HCT116 (cell line): Measurements from ENCODE around the gene NMUR1. TPM values are rescaled to one million over a fixed set of nuclear protein-coding genes. Genes with fewer than 3 reads are reported as not detected.

ENCODE experiments used
- ATAC-seq: fragments of 200-7000 bp; cut with Tn5 transposase; 2 replicates; pipeline ENCODE4 v1.9.1; 2020; ENCODE audit warnings: mild to moderate bottlenecking, moderate library complexity
- Bru-seq: library from RNA; stranded (reverse); fragments of 400-500 nt; gene quantifications from one replicate; lab custom pipeline; 2021; lab: Mats Ljungman, UMichigan
- BruChase-seq, 2 experiments: library from RNA; stranded (reverse); fragments of 400-500 nt; gene quantifications; one replicate each; lab custom pipeline; 2021; lab: Mats Ljungman, UMichigan
- BruUV-seq: library from RNA; stranded (reverse); fragments of 400-500 nt; replicated peaks from 2 replicates; lab custom pipeline; 2021; lab: Mats Ljungman, UMichigan
- CTCF ChIA-PET: fragments of 300-600 bp; sonication (Branson Sonifier 250); formaldehyde crosslinking; loops from one replicate; lab custom pipeline; 2021; ENCODE audit warnings: antibody characterized with exemption; lab: Charles Lee
- POLR2A ChIA-PET: fragments of 300-600, 350-600 bp; sonication (Branson Sonifier 250); formaldehyde crosslinking; loops from one replicate; lab custom pipeline; 2021; ENCODE audit warnings: antibody characterized with exemption; lab: Charles Lee
- RAD21 ChIA-PET, 2 experiments: fragments of 300-600 bp; sonication (Branson Sonifier 250); formaldehyde crosslinking; loops; one replicate each; lab custom pipeline; 2023; ENCODE audit warnings: low total read pairs in 2 of 2; ENCODE audit not compliant: uncharacterized antibody in 2 of 2, unreplicated experiment in 2 of 2, low non-redundant PET in 1 of 2; lab: Charles Lee
- DNase-seq: peaks from one replicate; pipeline ENCODE4 v3.0.0-alpha.2; 2010; ENCODE audit warnings: low read depth, low spot score
- H2AFZ ChIP-seq: fragments of 200-600 bp; shearing (Covaris generic), sonication (generic); 2 replicates; pipeline ENCODE4 v1.6.1; 2017; ENCODE audit warnings: low read depth, mixed run types, mixed read lengths, antibody characterized with exemption, low read length; ENCODE audit not compliant: poor library complexity, severe bottlenecking
- H3K27ac ChIP-seq: 2 replicates; pipeline ENCODE4 v1.5.1; 2012; ENCODE audit warnings: low read depth, low read length
- H3K27me3 ChIP-seq: fragments of 200-600 bp; sonication (generic); 2 replicates; pipeline ENCODE4 v1.6.1; 2016; ENCODE audit warnings: mixed run types, low read length, mixed read lengths; ENCODE audit not compliant: insufficient read depth
- H3K36me3 ChIP-seq, 2 experiments: fragments of 200-500 bp in 1 of 2; fragments of 200-600 bp in 1 of 2; sonication (Bioruptor generic) in 1 of 2; sonication (generic) in 1 of 2; 2 replicates each; pipeline versions ENCODE4 v1.5.1 to v1.6.1; 2014 to 2016; ENCODE audit warnings: low read length in 2 of 2, inconsistent platforms in 1 of 2, mixed read lengths in 1 of 2, mixed run types in 1 of 2; ENCODE audit not compliant: insufficient read depth in 2 of 2, control insufficient read depth in 1 of 2
- H3K4me1 ChIP-seq, 2 experiments: fragments of 200-600 bp in 1 of 2; sonication (generic) in 1 of 2; 2 replicates each; pipeline versions ENCODE4 v1.5.1 to v1.6.1; 2012 to 2017; ENCODE audit warnings: low read length in 2 of 2, inconsistent platforms in 1 of 2, mild to moderate bottlenecking in 1 of 2, mixed read lengths in 1 of 2, mixed run types in 1 of 2, moderate library complexity in 1 of 2; ENCODE audit not compliant: insufficient read depth in 2 of 2, control insufficient read depth in 1 of 2
- H3K4me2 ChIP-seq: fragments of 200-600 bp; sonication (generic); 2 replicates; pipeline ENCODE4 v1.6.1; 2017; ENCODE audit warnings: mixed run types, low read length, mixed read lengths
- H3K4me3 ChIP-seq, 2 experiments: fragments of 200-600 bp in 1 of 2; sonication (generic) in 1 of 2; replicated peaks in 1 of 2; 2 replicates each; pipeline ENCODE4 v1.5.1; 2011 to 2016; ENCODE audit warnings: low read length in 2 of 2, control low read depth in 1 of 2, low read depth in 1 of 2, mild to moderate bottlenecking in 1 of 2, mixed read lengths in 1 of 2, mixed run types in 1 of 2
- H3K79me2 ChIP-seq: fragments of 200-600 bp; sonication (generic); 2 replicates; pipeline ENCODE4 v1.6.1; 2017; ENCODE audit warnings: mild to moderate bottlenecking, mixed run types, low read length, moderate library complexity, mixed read lengths; ENCODE audit not compliant: insufficient read depth
- H3K9ac ChIP-seq: fragments of 200-600 bp; sonication (generic); 2 replicates; pipeline ENCODE4 v1.6.1; 2016; ENCODE audit warnings: low read length, mixed read lengths
- H3K9me2 ChIP-seq: fragments of 200-600 bp; sonication (generic), shearing (Covaris generic); 2 replicates; pipeline ENCODE4 v1.6.1; 2017; ENCODE audit warnings: mixed run types, mild to moderate bottlenecking, moderate library complexity; ENCODE audit not compliant: insufficient read depth
- H3K9me3 ChIP-seq, 2 experiments: fragments of 200-500 bp in 1 of 2; fragments of 200-600 bp in 1 of 2; sonication (Bioruptor generic) in 1 of 2; sonication (generic) in 1 of 2; 2 replicates each; pipeline ENCODE4 v1.6.1; 2014 to 2017; ENCODE audit warnings: low read length in 2 of 2, mixed read lengths in 2 of 2, inconsistent platforms in 1 of 2, low read depth in 1 of 2, mild to moderate bottlenecking in 1 of 2, mixed run types in 1 of 2, moderate library complexity in 1 of 2; ENCODE audit not compliant: control insufficient read depth in 1 of 2, insufficient read depth in 1 of 2
- H4K20me1 ChIP-seq: fragments of 200-600 bp; sonication (generic), shearing (Covaris generic); 2 replicates; pipeline ENCODE4 v1.6.1; 2017; ENCODE audit warnings: mixed run types, mild to moderate bottlenecking, moderate library complexity; ENCODE audit not compliant: insufficient read depth
- POLR2A ChIP-seq: IDR thresholded peaks from 2 replicates; pipeline ENCODE4 v1.7.0; 2011; ENCODE audit warnings: borderline replicate concordance; ENCODE audit not compliant: insufficient read depth, insufficient read length; ENCODE audit errors: extremely low read depth
- SIN3A ChIP-seq: IDR thresholded peaks from 2 replicates; pipeline ENCODE4 v1.6.1; 2012; ENCODE audit warnings: low read depth
- SRF ChIP-seq: IDR thresholded peaks from 2 replicates; pipeline ENCODE4 v1.6.1; 2012; ENCODE audit warnings: low read depth
- TCF7L2 ChIP-seq: IDR thresholded peaks from 2 replicates; pipeline ENCODE4 v1.7.0; 2011; ENCODE audit warnings: borderline replicate concordance, inconsistent platforms; ENCODE audit not compliant: insufficient read depth, insufficient read length; ENCODE audit errors: extremely low read depth
- intact Hi-C: fragments of 100-400 bp; cut with micrococcal nuclease; formaldehyde crosslinking; loops from 2 replicates; pipeline ENCODE4 v1.10.0; 2022
- long read RNA-seq: library from polyadenylated mRNA; unstranded; transcript quantifications from one replicate; pipeline ENCODE4 v2.0.0, GENCODE V29; 2021; ENCODE audit not compliant: unreplicated experiment
- polyA plus RNA-seq: library from polyadenylated mRNA; unstranded; fragments of >200 nt; gene quantifications from 2 replicates; pipeline ENCODE4 v1.2.1, GENCODE V29; 2012; ENCODE audit warnings: missing spikeins
- total RNA-seq: library from RNA; stranded (reverse); gene quantifications from one replicate; pipeline ENCODE4 v1.2.1, GENCODE V29; 2021; ENCODE audit not compliant: unreplicated experiment
- TF ChIP-seq, protein P1 (sequence below), 3 experiments: fragments of 200-600 bp in 1 of 3; sonication (generic) in 1 of 3; IDR thresholded peaks in 2 of 3; conservative IDR thresholded peaks in 1 of 3; 2 replicates each; pipeline ENCODE4 v1.5.1; 2012 to 2017; ENCODE audit warnings: low read depth in 2 of 3, low read length in 2 of 3, antibody characterized with exemption in 1 of 3, borderline replicate concordance in 1 of 3, control low read depth in 1 of 3, mild to moderate bottlenecking in 1 of 3, mixed read lengths in 1 of 3, mixed run types in 1 of 3, moderate library complexity in 1 of 3; ENCODE audit not compliant: insufficient read depth in 1 of 3

The NMUR1 gene, protein sequence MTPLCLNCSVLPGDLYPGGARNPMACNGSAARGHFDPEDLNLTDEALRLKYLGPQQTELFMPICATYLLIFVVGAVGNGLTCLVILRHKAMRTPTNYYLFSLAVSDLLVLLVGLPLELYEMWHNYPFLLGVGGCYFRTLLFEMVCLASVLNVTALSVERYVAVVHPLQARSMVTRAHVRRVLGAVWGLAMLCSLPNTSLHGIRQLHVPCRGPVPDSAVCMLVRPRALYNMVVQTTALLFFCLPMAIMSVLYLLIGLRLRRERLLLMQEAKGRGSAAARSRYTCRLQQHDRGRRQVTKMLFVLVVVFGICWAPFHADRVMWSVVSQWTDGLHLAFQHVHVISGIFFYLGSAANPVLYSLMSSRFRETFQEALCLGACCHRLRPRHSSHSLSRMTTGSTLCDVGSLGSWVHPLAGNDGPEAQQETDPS
- total RNA-seq = not detected
- 0.04 TPM in 1 of 2 replicates, not detected in the other for polyA plus RNA-seq
- percentile 9 among the genes with signal in this experiment for Bru-seq, nascent RNA
- BruChase-seq, experiment 1, labeled RNA remaining after a 6-hour chase = not detected
- not detected for BruChase-seq, experiment 2, labeled RNA remaining after a 2-hour chase
- long read RNA-seq = 0 reads

DNA sequence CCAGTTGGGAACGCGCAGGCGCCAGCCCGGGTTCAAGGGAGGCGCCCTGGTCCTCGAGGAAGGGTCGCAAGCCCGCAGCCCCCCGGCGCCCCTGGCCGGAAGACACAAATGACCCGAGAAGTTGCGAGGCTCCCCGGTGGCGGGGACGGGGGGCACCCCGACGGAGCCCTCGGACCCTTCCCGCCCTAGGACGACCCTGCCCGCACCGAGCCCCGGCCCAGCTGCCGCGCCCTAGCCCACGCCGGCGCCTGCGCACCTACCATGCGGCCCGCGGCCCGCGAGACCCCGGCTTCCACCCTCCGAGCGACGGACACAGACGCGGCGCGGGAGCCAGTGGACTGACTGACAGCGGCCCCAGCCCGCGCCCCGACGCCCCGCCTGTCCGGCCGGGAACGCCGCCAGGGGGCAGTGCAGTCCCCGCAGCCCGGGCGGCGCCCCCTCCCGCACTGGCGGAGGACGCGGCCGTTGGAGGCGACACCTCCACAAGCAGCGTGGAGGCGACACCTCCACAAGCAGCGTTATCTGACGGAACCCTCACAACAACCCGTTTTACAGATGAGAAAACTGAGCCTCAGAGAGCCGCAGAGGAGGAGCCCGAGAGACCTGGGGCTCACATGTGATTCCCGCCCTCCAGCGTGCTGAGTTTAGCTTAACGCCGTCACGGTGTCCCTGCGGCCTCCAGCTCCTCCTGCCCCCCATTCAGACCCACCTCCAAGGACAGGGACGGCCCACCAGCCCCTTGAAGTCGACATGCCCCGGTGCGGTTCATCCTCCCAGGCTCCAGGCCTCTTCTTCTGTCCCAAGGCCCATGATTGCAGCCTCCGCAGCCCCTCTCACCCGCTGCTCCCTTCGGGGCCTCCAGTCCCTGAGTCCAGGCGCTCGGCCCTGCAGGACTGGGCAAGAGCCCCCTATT, at the start of gene NMUR1:
Gene NMUR1, minus strand, starts transcription at position 347 of the 913 bp plus-strand sequence. Its CDS starts 84 bp downstream, at position 263.
- Histone ChIP-seq H4K20me1 (no peaks in the 10 kb centered on the region), H3K4me2 (peak within 1 kb of the TSS; percentile 39; the same call in 1 of the 2 replicates), H3K9me3 (no peaks in the 10 kb centered on the region), H3K36me3 (no peaks in the 10 kb centered on the region), H3K4me3 (no peak within 1 kb of the TSS), H3K9ac (no peak within 1 kb of the TSS), H3K9me2 (no peaks in the 10 kb centered on the region), H2AFZ (peak within 1 kb of the TSS; percentile 35), H3K79me2 (no peaks in the 10 kb centered on the region), H3K27ac (no peak within 1 kb of the TSS), H3K27me3 (no peaks in the 10 kb centered on the region), H3K4me1 (peaks cover 0 to 8% of the 10 kb centered on the region in 2 experiments; a peak in 2 of 4 replicates)
- intact Hi-C loops = no loop called here
- DNase-seq = peak; percentile 19
- POLR2A ChIA-PET = no interaction called here
- CTCF ChIA-PET = no interaction called here
- TF ChIP-seq SIN3A (no peak), TCF7L2 (no peak), SRF (no peak), POLR2A (no peak)
- TF ChIP-seq, protein P1, sequence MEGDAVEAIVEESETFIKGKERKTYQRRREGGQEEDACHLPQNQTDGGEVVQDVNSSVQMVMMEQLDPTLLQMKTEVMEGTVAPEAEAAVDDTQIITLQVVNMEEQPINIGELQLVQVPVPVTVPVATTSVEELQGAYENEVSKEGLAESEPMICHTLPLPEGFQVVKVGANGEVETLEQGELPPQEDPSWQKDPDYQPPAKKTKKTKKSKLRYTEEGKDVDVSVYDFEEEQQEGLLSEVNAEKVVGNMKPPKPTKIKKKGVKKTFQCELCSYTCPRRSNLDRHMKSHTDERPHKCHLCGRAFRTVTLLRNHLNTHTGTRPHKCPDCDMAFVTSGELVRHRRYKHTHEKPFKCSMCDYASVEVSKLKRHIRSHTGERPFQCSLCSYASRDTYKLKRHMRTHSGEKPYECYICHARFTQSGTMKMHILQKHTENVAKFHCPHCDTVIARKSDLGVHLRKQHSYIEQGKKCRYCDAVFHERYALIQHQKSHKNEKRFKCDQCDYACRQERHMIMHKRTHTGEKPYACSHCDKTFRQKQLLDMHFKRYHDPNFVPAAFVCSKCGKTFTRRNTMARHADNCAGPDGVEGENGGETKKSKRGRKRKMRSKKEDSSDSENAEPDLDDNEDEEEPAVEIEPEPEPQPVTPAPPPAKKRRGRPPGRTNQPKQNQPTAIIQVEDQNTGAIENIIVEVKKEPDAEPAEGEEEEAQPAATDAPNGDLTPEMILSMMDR (IDR thresholded peaks at IDR 0.05 in 2 of 3, conservative IDR thresholded peaks at IDR 0.05 in 1 of 3; ENCODE audit: borderline replicate concordance in 1 of 3, insufficient read depth in 1 of 3, low read depth in 2 of 3, low read length in 2 of 3) = peak; percentile 76 to 77 (median 77)
- no TSS peak for BruUV-seq
- RAD21 ChIA-PET = no interaction called here
- peak; percentile 95 for ATAC-seq
